ENCODE measurements around the gene ST8SIA6. TPM values are rescaled to one million over a fixed set of nuclear protein-coding genes. Genes with fewer than 3 reads are reported as not detected.

The ST8SIA6 gene
- total RNA-seq, 4 donors from 2014 or later = 0.45 to 5.6 (median 1.5) TPM

- 74% methylated on average over 2 of the region's 2 CpGs for WGBS, 2 donors
- Histone ChIP-seq H3K4me3 (replicated peaks in 1 of 3) (no peak overlapping the region), H3K4me1 (no peaks in the 10 kb centered on the region), H3K27me3 (no peaks in the 10 kb centered on the region), H3K36me3 (no peaks in the 10 kb centered on the region), H3K27ac (no peak overlapping the region), H3K9me3 (no peaks in the 10 kb centered on the region)
- TF ChIP-seq POLR2A (IDR thresholded peaks at IDR 0.05) (no peak), CTCF (IDR thresholded peaks at IDR 0.05) (no peak)
- DNase-seq = no peak
- intact Hi-C loops (cut with DNase I) = no loop called here
Observed at GRCh38 chr10:17412323-17412722, 42.1 kb downstream of the ST8SIA6 start.

GRCh38 chr10:17410907-17411306 lies 43.5 kb downstream of the ST8SIA6 start:
- no peaks in the 10 kb centered on the region for H3K4me1 ChIP-seq
- no peaks in the 10 kb centered on the region for H3K27me3 ChIP-seq
- H3K27ac ChIP-seq = no peak overlapping the region
- intact Hi-C loops (cut with DNase I) = no loop called here
- TF ChIP-seq POLR2A (IDR thresholded peaks at IDR 0.05) (no peak), CTCF (IDR thresholded peaks at IDR 0.05) (no peak)
- H3K9me3 ChIP-seq = no peaks in the 10 kb centered on the region
- DNase-seq = no peak
- no peaks in the 10 kb centered on the region for H3K36me3 ChIP-seq
- 81% methylated on average over 5 of the region's 5 CpGs for WGBS, 2 donors
- H3K4me3 ChIP-seq (replicated peaks in 1 of 3) = no peak overlapping the region

- intact Hi-C loops (cut with DNase I) = no loop called here
- H3K4me3 ChIP-seq (replicated peaks in 1 of 3) = no peak overlapping the region
Observed at GRCh38 chr10:17409170-17409733, 45.1 kb downstream of the ST8SIA6 start.

GRCh38 chr10:17407047-17407446 lies 47.3 kb downstream of the ST8SIA6 start:
- DNase-seq = no peak
- Histone ChIP-seq H3K4me1 (no peaks in the 10 kb centered on the region), H3K9me3 (no peaks in the 10 kb centered on the region), H3K36me3 (no peaks in the 10 kb centered on the region), H3K27me3 (no peaks in the 10 kb centered on the region), H3K27ac (no peak overlapping the region), H3K4me3 (replicated peaks in 1 of 3) (no peak overlapping the region)
- intact Hi-C loops (cut with DNase I) = no loop called here
- TF ChIP-seq POLR2A (IDR thresholded peaks at IDR 0.05) (no peak), CTCF (IDR thresholded peaks at IDR 0.05) (no peak)
- WGBS, 2 donors = 86 to 89% methylated on average over 5 of the region's 5 CpGs

More at GRCh38 chr10:17409170-17409733, 45.1 kb downstream of the ST8SIA6 start:
- no peaks in the 10 kb centered on the region for H3K4me1 ChIP-seq
- H3K36me3 ChIP-seq = no peaks in the 10 kb centered on the region
- WGBS, 2 donors = 90 to 95% methylated on average over 5 of the region's 5 CpGs
- H3K27ac ChIP-seq = no peak overlapping the region
- no peak for DNase-seq
- TF ChIP-seq CTCF (IDR thresholded peaks at IDR 0.05) (peak in 1 of 6 experiments; percentile 6), POLR2A (IDR thresholded peaks at IDR 0.05) (no peak)
- H3K27me3 ChIP-seq = no peaks in the 10 kb centered on the region
- no peaks in the 10 kb centered on the region for H3K9me3 ChIP-seq

- intact Hi-C loops (cut with DNase I) = no loop called here
- no peaks in the 10 kb centered on the region for H3K4me1 ChIP-seq
- no peak overlapping the region for H3K27ac ChIP-seq
- H3K9me3 ChIP-seq = no peaks in the 10 kb centered on the region
- 63 to 66% methylated on average over 7 of the region's 7 CpGs for WGBS, 2 donors
- H3K27me3 ChIP-seq = no peaks in the 10 kb centered on the region
- no peaks in the 10 kb centered on the region for H3K36me3 ChIP-seq
- no peak overlapping the region for H3K4me3 ChIP-seq (replicated peaks in 1 of 3)
- TF ChIP-seq POLR2A (IDR thresholded peaks at IDR 0.05) = no peak
- no peak for TF ChIP-seq CTCF (IDR thresholded peaks at IDR 0.05)
- DNase-seq = no peak
Observed at GRCh38 chr10:17406036-17406834, 48.2 kb downstream of the ST8SIA6 start.
